ENCODE measurements around the gene ZFAND3. TPM values are rescaled to one million over a fixed set of nuclear protein-coding genes. Genes with fewer than 3 reads are reported as not detected.
A peak's percentile ranks its signal among the peaks of the same experiment; 100 is the strongest.

Gene ZFAND3
- total RNA-seq, 1 donor from 2014 or later = 66.9 TPM

- no peak overlapping the region for H3K27ac Mint-ChIP-seq
Measured at GRCh38 chr6:37824170-37824569, 4.6 kb downstream of the ZFAND3 start.

GRCh38 chr6:37826188-37826587 lies 6.7 kb downstream of the ZFAND3 start:
- peaks cover 51% of the 10 kb centered on the region for H3K4me1 Mint-ChIP-seq (ENCODE audit: unreplicated experiment)
- no peak for TF ChIP-seq CTCF (conservative IDR thresholded peaks at IDR 0.05)
- H3K4me3 Mint-ChIP-seq = no peak overlapping the region

More at GRCh38 chr6:37824170-37824569, 4.6 kb downstream of the ZFAND3 start:
- no peaks in the 10 kb centered on the region for H3K9me3 Mint-ChIP-seq
- no peaks in the 10 kb centered on the region for H3K27me3 Mint-ChIP-seq
- H3K4me1 Mint-ChIP-seq (ENCODE audit: unreplicated experiment) = peaks cover 50% of the 10 kb centered on the region
- no peak for TF ChIP-seq CTCF (conservative IDR thresholded peaks at IDR 0.05)
- no peak for DNase-seq (ENCODE audit: extremely low spot score, unreplicated experiment)
- H3K4me3 Mint-ChIP-seq = no peak overlapping the region
- peaks cover 7% of the 10 kb centered on the region for H3K36me3 Mint-ChIP-seq

DNA sequence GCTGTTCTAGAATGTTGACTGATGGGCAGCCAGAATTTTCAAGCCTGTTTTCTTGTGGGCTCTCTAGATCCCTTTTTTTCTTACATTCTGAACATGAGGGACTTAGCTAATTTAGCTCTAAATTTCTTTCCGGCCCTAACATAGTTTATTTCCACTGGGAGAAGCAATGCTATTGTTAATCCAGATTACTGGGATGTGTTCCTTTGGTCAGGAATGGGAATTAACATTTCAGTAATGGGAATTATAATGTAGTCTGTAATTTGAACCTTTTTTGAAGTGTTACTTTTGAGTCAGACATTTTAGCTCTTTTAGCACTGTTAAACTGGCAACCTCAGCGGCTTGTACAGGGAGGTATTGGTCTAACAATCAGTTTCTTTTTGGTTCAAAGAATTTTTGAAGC lies 7.5 kb downstream of the ZFAND3 start:
- H3K4me1 Mint-ChIP-seq (ENCODE audit: unreplicated experiment) = peaks cover 44% of the 10 kb centered on the region
- H3K27ac Mint-ChIP-seq = no peak overlapping the region
- no peaks in the 10 kb centered on the region for H3K9me3 Mint-ChIP-seq

More at GRCh38 chr6:37826188-37826587, 6.7 kb downstream of the ZFAND3 start:
- Mint-ChIP-seq H3K27ac (peak overlapping the region; percentile 21), H3K36me3 (peaks cover 7% of the 10 kb centered on the region), H3K9me3 (no peaks in the 10 kb centered on the region), H3K27me3 (no peaks in the 10 kb centered on the region)
- DNase-seq (ENCODE audit: extremely low spot score, unreplicated experiment) = no peak

GRCh38 chr6:37827603-37828265 lies 8.2 kb downstream of the ZFAND3 start:
- Mint-ChIP-seq H3K27ac (no peak overlapping the region), H3K4me1 (ENCODE audit: unreplicated experiment) (peaks cover 40% of the 10 kb centered on the region)

More for the DNA sequence above, 7.5 kb downstream of the ZFAND3 start:
- DNase-seq (ENCODE audit: extremely low spot score, unreplicated experiment) = no peak
- Mint-ChIP-seq H3K4me3 (no peak overlapping the region), H3K27me3 (no peaks in the 10 kb centered on the region), H3K36me3 (peaks cover 12% of the 10 kb centered on the region)
- TF ChIP-seq CTCF (conservative IDR thresholded peaks at IDR 0.05) = no peak

DNA sequence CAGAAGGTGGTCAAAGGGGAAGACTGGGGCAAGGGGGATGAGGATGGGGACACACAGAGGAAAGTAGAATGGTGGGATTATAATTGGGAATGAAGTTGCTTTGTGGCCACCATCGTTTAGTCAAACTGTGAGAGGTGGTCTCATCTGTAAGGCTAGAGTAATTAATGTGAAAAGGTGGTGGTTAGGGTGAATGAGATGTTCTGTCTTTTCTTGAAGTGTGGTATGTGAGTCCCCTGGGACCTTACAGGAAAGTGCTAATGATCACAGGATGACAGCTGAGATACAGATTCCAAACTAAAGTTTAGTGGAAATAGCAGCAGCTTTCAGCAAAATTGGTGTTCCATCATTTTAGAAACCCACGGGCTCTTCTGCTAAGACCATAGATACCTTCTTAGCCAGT lies 10.7 kb downstream of the ZFAND3 start:
- Mint-ChIP-seq H3K36me3 (peaks cover 19% of the 10 kb centered on the region), H3K27ac (no peak overlapping the region), H3K4me1 (ENCODE audit: unreplicated experiment) (peaks cover 26% of the 10 kb centered on the region), H3K9me3 (no peaks in the 10 kb centered on the region), H3K4me3 (no peak overlapping the region), H3K27me3 (no peaks in the 10 kb centered on the region)
- TF ChIP-seq CTCF (conservative IDR thresholded peaks at IDR 0.05) = no peak
- no peak for DNase-seq (ENCODE audit: extremely low spot score, unreplicated experiment)

More at GRCh38 chr6:37827603-37828265, 8.2 kb downstream of the ZFAND3 start:
- no peak for TF ChIP-seq CTCF (conservative IDR thresholded peaks at IDR 0.05)
- H3K4me3 Mint-ChIP-seq = no peak overlapping the region
- no peak for DNase-seq (ENCODE audit: extremely low spot score, unreplicated experiment)
- H3K27me3 Mint-ChIP-seq = no peaks in the 10 kb centered on the region
- peaks cover 14% of the 10 kb centered on the region for H3K36me3 Mint-ChIP-seq
- no peaks in the 10 kb centered on the region for H3K9me3 Mint-ChIP-seq

Measured in type B pancreatic cell (in vitro differentiated cells).